T-helper 17 cell (primary cell): Measurements from ENCODE around the gene MYADM. TPM values are rescaled to one million over a fixed set of nuclear protein-coding genes. Genes with fewer than 3 reads are reported as not detected.

ENCODE experiments used
- total RNA-seq, 4 donors: library from RNA in 2 of 4; stranded (reverse) in 2 of 4; gene quantifications; one replicate each; pipeline ENCODE4 v1.2.3 and lab custom pipeline; 2022 to 2026

Gene MYADM
- total RNA-seq, 2 donors from 2014 or later, result 392 to 670 TPM

Other genes with a start within 250 kb of the MYADM start
- gene DPRX, start 235.9 kb upstream of the MYADM start, total RNA-seq, result not detected
- gene NLRP12, start 43.6 kb upstream of the MYADM start, total RNA-seq, result under 1 TPM; 0.34 to 0.57 TPM
- 1 to 10 TPM; 1.1 to 1.4 TPM for gene PRKCG, start 14.3 kb downstream of the MYADM start, total RNA-seq
- gene CACNG7, start 41.4 kb downstream of the MYADM start, total RNA-seq, result not detected
- gene CACNG8, start 95.1 kb downstream of the MYADM start, total RNA-seq, result under 1 TPM; 0.05 to 0.22 TPM
- not detected for gene CACNG6, start 123.8 kb downstream of the MYADM start, total RNA-seq
- under 1 TPM in 1 of 2 donors, not detected in 1; 0.73 TPM for gene VSTM1, start 196.0 kb downstream of the MYADM start, total RNA-seq
- not detected for gene TARM1, start 213.5 kb downstream of the MYADM start, total RNA-seq
- 1 to 10 TPM in 1 of 2 donors, under 1 TPM in 1; 0.83 to 2.5 TPM for gene OSCAR, start 232.9 kb downstream of the MYADM start, total RNA-seq
- 10 to 100 TPM; 49.9 to 54.6 TPM for gene NDUFA3, start 235.0 kb downstream of the MYADM start, total RNA-seq
- gene TFPT, start 247.8 kb downstream of the MYADM start, total RNA-seq, result 10 to 100 TPM; 14.9 TPM
- gene PRPF31, start 247.9 kb downstream of the MYADM start, total RNA-seq, result 10 to 100 TPM; 49.4 to 56.8 TPM